Dermis blood vessel endothelial cell (primary cell): ENCODE measurements around the gene GCH1. TPM values are rescaled to one million over a fixed set of nuclear protein-coding genes. Genes with fewer than 3 reads are reported as not detected.
"Not testable (repeated sequence)": the region's sequence is repeated elsewhere in the genome, so short reads cannot be mapped to it uniquely, and the experiment has no call there.

Experiments used
- DNase-seq: peaks from one replicate; pipeline ENCODE4 v3.0.0; 2010
- total RNA-seq: library from RNA; depleted of rRNA; stranded (reverse); fragments of >200 nt; gene quantifications from 2 replicates; pipeline ENCODE4 v1.2.3, GENCODE V29; 2014

The GCH1 gene
- total RNA-seq, 1 donor from 2014 or later: 13.4 TPM

- no peak for DNase-seq
Measured at GRCh38 chr14:54906075-54906474, 3.4 kb upstream of the GCH1 start.

- DNase-seq: peak; percentile 73
Measured at GRCh38 chr14:54902143-54902520, 494 bp downstream of the GCH1 start.

- DNase-seq: peak; percentile 18
Measured at GRCh38 chr14:54901380-54902142, 1.1 kb downstream of the GCH1 start.

GRCh38 chr14:54899573-54899972 lies 3.1 kb downstream of the GCH1 start:
- no peak for DNase-seq

GRCh38 chr14:54897809-54898555 lies 4.6 kb downstream of the GCH1 start:
- DNase-seq: not testable (repeated sequence)

GRCh38 chr14:54895683-54896082 lies 6.9 kb downstream of the GCH1 start:
- DNase-seq: no peak

GRCh38 chr14:54894995-54895394 lies 7.6 kb downstream of the GCH1 start:
- peak; percentile 58 for DNase-seq

- peak; percentile 80 for DNase-seq
Measured at GRCh38 chr14:54893151-54893760, 9.4 kb downstream of the GCH1 start.

GRCh38 chr14:54891471-54892245 lies 11.0 kb downstream of the GCH1 start:
- DNase-seq: no peak

GRCh38 chr14:54890788-54891187 lies 11.8 kb downstream of the GCH1 start:
- DNase-seq: no peak

- DNase-seq: no peak
Measured at GRCh38 chr14:54889919-54890318, 12.7 kb downstream of the GCH1 start.

GRCh38 chr14:54882521-54882920 lies 20.1 kb downstream of the GCH1 start:
- DNase-seq: no peak

GRCh38 chr14:54881761-54882401 lies 20.7 kb downstream of the GCH1 start:
- peak; percentile 41 for DNase-seq

- peak; percentile 68 for DNase-seq
Measured at GRCh38 chr14:54881235-54881760, 21.3 kb downstream of the GCH1 start.

GRCh38 chr14:54877703-54878021 lies 25.0 kb downstream of the GCH1 start:
- DNase-seq: no peak

- peak; percentile 89 for DNase-seq
Measured at GRCh38 chr14:54877015-54877702, 25.5 kb downstream of the GCH1 start.

GRCh38 chr14:54875648-54876047 lies 27.0 kb downstream of the GCH1 start:
- not testable (repeated sequence) for DNase-seq

GRCh38 chr14:54870154-54871090 lies 32.2 kb downstream of the GCH1 start:
- DNase-seq: peak; percentile 29

- DNase-seq: no peak
Measured at GRCh38 chr14:54867011-54867410, 35.6 kb downstream of the GCH1 start.

GRCh38 chr14:54866588-54866987 lies 36.0 kb downstream of the GCH1 start:
- peak; percentile 57 for DNase-seq
